ENCODE results near the gene GSG1L. TPM values are rescaled to one million over a fixed set of nuclear protein-coding genes. Genes with fewer than 3 reads are reported as not detected.

The GSG1L gene
- total and polyA plus RNA-seq, 2 of the 13 experiments (the other 11 are each of a cell fraction or from before 2014, with no cell fraction given) = not detected

DNA sequence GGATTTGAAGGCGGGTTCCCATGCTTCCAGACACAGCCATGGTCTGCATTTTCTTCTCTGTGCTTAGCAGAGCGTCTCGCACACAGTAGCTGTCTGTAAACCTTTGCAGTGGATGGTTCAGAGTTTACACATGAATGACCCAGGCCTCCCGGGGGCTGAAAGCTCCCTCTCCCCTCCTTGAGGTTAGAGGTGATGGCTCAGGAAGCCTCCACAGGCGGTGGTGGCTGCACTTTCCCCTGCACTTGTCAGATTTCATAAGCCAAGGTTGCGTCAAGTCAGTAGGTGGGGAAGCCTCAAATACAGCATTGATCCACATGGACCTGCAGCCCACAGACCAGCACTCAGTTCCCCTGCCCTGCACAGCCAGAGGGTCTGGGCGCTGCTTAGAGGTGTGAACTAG is 301.7 kb downstream of the GSG1L start (continued):
- TF ChIP-seq ZNF260 (CRISPR knock-in tag; IDR thresholded peaks at IDR 0.05; ENCODE audit: borderline replicate concordance, low read depth) = no peak
- no peak for TF ChIP-seq ZNF24 (IDR thresholded peaks at IDR 0.05)
- no peak for TF ChIP-seq ZNF724P (CRISPR knock-in tag; IDR thresholded peaks at IDR 0.05; ENCODE audit: borderline replicate concordance)
- no peak for TF ChIP-seq ZSCAN22 (CRISPR knock-in tag; IDR thresholded peaks at IDR 0.05)
- TF ChIP-seq, protein P1, sequence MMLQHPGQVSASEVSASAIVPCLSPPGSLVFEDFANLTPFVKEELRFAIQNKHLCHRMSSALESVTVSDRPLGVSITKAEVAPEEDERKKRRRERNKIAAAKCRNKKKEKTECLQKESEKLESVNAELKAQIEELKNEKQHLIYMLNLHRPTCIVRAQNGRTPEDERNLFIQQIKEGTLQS (CRISPR knock-in tag; IDR thresholded peaks at IDR 0.05) = no peak
- no peak for TF ChIP-seq ZBTB20 (CRISPR knock-in tag; IDR thresholded peaks at IDR 0.05; ENCODE audit: borderline replicate concordance, low read depth)
- TF ChIP-seq SALL1 (CRISPR knock-in tag; IDR thresholded peaks at IDR 0.05) = no peak
- TF ChIP-seq ZNF17 (CRISPR knock-in tag; IDR thresholded peaks at IDR 0.05) = no peak
- TF ChIP-seq, protein P2, sequence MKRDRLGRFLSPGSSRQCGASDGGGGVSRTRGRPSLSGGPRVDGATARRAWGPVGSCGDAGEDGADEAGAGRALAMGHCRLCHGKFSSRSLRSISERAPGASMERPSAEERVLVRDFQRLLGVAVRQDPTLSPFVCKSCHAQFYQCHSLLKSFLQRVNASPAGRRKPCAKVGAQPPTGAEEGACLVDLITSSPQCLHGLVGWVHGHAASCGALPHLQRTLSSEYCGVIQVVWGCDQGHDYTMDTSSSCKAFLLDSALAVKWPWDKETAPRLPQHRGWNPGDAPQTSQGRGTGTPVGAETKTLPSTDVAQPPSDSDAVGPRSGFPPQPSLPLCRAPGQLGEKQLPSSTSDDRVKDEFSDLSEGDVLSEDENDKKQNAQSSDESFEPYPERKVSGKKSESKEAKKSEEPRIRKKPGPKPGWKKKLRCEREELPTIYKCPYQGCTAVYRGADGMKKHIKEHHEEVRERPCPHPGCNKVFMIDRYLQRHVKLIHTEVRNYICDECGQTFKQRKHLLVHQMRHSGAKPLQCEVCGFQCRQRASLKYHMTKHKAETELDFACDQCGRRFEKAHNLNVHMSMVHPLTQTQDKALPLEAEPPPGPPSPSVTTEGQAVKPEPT (CRISPR knock-in tag; IDR thresholded peaks at IDR 0.05; ENCODE audit: low read depth) = no peak
- TF ChIP-seq, protein P3, sequence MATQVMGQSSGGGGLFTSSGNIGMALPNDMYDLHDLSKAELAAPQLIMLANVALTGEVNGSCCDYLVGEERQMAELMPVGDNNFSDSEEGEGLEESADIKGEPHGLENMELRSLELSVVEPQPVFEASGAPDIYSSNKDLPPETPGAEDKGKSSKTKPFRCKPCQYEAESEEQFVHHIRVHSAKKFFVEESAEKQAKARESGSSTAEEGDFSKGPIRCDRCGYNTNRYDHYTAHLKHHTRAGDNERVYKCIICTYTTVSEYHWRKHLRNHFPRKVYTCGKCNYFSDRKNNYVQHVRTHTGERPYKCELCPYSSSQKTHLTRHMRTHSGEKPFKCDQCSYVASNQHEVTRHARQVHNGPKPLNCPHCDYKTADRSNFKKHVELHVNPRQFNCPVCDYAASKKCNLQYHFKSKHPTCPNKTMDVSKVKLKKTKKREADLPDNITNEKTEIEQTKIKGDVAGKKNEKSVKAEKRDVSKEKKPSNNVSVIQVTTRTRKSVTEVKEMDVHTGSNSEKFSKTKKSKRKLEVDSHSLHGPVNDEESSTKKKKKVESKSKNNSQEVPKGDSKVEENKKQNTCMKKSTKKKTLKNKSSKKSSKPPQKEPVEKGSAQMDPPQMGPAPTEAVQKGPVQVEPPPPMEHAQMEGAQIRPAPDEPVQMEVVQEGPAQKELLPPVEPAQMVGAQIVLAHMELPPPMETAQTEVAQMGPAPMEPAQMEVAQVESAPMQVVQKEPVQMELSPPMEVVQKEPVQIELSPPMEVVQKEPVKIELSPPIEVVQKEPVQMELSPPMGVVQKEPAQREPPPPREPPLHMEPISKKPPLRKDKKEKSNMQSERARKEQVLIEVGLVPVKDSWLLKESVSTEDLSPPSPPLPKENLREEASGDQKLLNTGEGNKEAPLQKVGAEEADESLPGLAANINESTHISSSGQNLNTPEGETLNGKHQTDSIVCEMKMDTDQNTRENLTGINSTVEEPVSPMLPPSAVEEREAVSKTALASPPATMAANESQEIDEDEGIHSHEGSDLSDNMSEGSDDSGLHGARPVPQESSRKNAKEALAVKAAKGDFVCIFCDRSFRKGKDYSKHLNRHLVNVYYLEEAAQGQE (IDR thresholded peaks at IDR 0.05; ENCODE audit: borderline replicate concordance in 1 of 2, low read depth in 1 of 2, low read length in 2 of 2) = no peak

Data from HepG2 (cell line).